ES-I3 (cell line): ENCODE data around the gene CREBZF.
"Not testable (repeated sequence)": the region's sequence is repeated elsewhere in the genome, so short reads cannot be mapped to it uniquely, and the experiment has no call there.

Experiments
- H3K36me3 ChIP-seq: 2 replicates; pipeline ENCODE4 v1.6.1; 2013; ENCODE audit warnings: mild to moderate bottlenecking, low read length, control low read depth, moderate library complexity; ENCODE audit not compliant: insufficient read depth
- H3K4me1 ChIP-seq: 2 replicates; pipeline ENCODE4 v1.6.1; 2013; ENCODE audit warnings: mild to moderate bottlenecking, control low read depth, low read length; ENCODE audit not compliant: insufficient read depth
- H3K9ac ChIP-seq: 2 replicates; pipeline ENCODE4 v1.6.1; 2013; ENCODE audit warnings: low read depth, mild to moderate bottlenecking, low read length, moderate library complexity
- H3K9me3 ChIP-seq: 2 replicates; pipeline ENCODE4 v1.6.1; 2013; ENCODE audit warnings: mild to moderate bottlenecking, low read length, moderate library complexity; ENCODE audit not compliant: control insufficient read depth, insufficient read depth

Gene CREBZF

GRCh38 chr11:85661972-85662664, 2.8 kb downstream of the CREBZF start:
- Histone ChIP-seq H3K9me3 (no peaks in the 10 kb centered on the region), H3K9ac (peak overlapping the region; percentile 12; the same call in 1 of the 2 replicates), H3K36me3 (peaks cover 3% of the 10 kb centered on the region), H3K4me1 (peaks cover 5% of the 10 kb centered on the region; the same call in 1 of the 2 replicates)

DNA sequence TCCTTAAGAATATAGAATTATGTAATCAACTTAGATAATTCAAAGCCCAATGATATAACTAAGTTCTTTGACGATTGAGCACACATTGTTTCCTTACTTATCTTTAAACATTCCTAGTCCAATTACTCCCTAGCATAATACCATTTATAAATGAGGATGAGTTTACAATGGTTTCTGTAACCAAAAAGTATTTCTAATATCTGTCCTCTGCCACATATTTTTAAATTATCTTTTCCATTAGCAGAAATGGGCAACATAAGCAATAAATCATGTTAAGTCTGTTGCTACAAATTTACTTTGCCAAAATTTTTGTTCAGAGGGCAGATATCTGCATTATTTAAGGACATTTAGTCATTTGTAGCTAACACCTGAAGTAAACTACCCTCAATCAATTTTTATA, 6.7 kb downstream of the CREBZF start:
- no peaks in the 10 kb centered on the region for H3K4me1 ChIP-seq
- H3K9me3 ChIP-seq, result no peaks in the 10 kb centered on the region
- H3K9ac ChIP-seq, result no peak overlapping the region
- peaks cover 6% of the 10 kb centered on the region for H3K36me3 ChIP-seq

DNA sequence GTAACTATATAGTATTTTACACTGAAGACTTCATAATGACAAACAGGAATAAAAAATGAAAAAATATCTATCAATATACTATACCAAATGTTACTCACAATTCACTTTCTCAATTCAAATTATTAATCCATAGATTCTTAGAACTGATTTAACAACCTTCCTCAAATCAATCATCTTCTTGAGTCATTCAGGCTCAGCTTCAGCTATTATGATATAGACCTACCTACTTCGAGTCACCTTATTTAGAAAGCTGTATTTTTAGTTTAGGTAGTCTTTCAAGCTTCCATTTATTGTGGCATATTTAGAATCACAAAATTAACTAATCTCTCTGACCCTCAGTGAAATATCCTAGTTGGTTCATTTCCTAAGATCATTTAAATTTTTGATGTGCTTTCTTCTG, 8.2 kb downstream of the CREBZF start:
- H3K9me3 ChIP-seq, result no peaks in the 10 kb centered on the region
- H3K36me3 ChIP-seq, result peaks cover 3% of the 10 kb centered on the region
- no peak overlapping the region for H3K9ac ChIP-seq
- H3K4me1 ChIP-seq, result no peaks in the 10 kb centered on the region

- not testable (repeated sequence) for H3K9me3 ChIP-seq, H3K4me1 ChIP-seq, H3K9ac ChIP-seq, H3K36me3 ChIP-seq
Measured at GRCh38 chr11:85654343-85654742, 10.6 kb downstream of the CREBZF start.

GRCh38 chr11:85652786-85653447, 12.0 kb downstream of the CREBZF start:
- no peaks in the 10 kb centered on the region for H3K9me3 ChIP-seq
- 0 out of 2 replicates have a peak, but pooled peaks cover 7% of the 10 kb centered on the region for H3K4me1 ChIP-seq
- peaks cover 6% of the 10 kb centered on the region; the same call in 1 of the 2 replicates for H3K36me3 ChIP-seq
- no peak overlapping the region for H3K9ac ChIP-seq

DNA sequence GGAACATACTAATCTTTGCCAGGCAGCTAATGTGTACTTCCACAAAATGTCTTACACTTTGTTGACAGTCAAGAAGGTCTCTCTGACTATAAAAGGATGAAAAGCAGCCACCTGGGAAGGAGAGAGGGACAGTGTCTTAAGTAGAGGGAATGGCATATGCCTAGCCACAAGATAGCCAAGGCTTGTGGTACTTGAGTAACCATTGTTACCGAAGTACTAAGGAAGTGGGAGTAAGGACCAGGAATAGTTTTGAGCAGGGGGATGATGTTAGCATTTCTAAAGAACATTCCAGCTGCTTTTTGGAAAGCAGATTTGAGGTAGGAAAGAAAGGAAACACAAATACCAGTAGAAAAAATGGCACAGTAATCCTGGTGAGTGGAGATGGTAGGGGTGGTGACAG, 13.8 kb downstream of the CREBZF start:
- H3K36me3 ChIP-seq, result peaks cover 3% of the 10 kb centered on the region; the same call in 1 of the 2 replicates

DNA sequence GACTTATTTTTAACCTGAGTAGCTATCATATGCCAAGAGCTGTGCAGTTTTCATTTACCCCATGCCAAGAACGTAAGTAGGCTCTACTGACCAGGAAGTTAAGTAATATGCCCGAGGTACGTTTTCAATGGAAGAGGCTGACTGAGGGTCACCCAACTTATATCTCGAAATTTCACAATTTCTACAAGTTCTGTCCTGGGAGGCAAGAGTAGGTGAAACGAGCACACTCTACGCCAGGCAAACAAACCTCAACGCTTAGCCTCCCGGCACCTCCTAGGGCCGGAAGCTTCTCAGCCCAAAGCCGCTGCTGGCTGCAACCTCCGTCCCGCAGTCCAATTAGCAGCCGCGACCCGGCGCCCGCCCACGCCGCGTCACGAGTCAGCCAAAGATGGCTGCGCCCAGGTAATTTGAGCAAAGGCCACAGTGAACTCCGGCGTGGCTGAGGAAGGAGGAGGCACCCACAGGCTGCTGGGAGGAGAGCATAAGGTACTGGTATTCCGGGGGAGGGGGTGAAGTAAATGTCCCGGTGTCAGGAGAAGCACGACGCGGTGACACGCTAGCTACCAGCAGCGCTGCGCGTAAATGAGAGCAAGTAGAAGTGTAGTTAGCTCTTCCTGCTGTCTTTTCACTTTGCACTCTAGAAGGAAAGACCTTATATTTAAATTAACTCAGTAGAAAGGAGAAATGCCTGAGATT, 17.2 kb downstream of the CREBZF start, which contains the start of gene TMEM126A:
Gene TMEM126A, plus strand, starts transcription at position 364 of the 696 bp plus-strand sequence. CDS start 2,289 bp downstream, outside the sequence.
- Histone ChIP-seq H3K4me1 (peaks cover 11% of the 10 kb centered on the region; the same call in 1 of the 2 replicates), H3K36me3 (peaks cover 3% of the 10 kb centered on the region; the same call in 1 of the 2 replicates), H3K9me3 (no peaks in the 10 kb centered on the region), H3K9ac (peak within 1 kb of the TSS; percentile 78)

More for the DNA sequence above, 13.8 kb downstream of the CREBZF start:
- Histone ChIP-seq H3K9me3 (no peaks in the 10 kb centered on the region), H3K4me1 (0 out of 2 replicates have a peak, but pooled peaks cover 7% of the 10 kb centered on the region), H3K9ac (no peak overlapping the region)

DNA sequence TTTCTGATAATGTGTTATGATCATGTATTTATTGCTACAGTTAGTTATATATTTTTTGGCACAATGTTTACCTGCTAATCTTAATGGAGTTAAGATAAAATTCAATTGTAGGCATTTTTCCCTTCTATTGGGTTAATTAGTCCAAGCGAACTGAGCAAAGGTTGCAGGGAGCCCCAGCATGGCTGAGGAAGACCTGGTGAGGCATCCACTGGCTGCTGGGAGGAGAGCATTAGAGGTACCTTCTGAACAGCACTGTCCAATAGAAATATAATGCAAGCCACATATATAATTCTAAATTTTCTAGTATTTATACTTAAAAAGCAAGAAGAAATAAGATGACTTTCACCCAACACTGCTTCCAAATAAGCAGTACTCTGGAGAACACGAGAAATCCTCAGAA, 17.9 kb downstream of the CREBZF start:
- peaks cover 11% of the 10 kb centered on the region; the same call in 1 of the 2 replicates for H3K4me1 ChIP-seq
- peak overlapping the region; percentile 78 for H3K9ac ChIP-seq
- peaks cover 3% of the 10 kb centered on the region; the same call in 1 of the 2 replicates for H3K36me3 ChIP-seq
- no peaks in the 10 kb centered on the region for H3K9me3 ChIP-seq

GRCh38 chr11:85643191-85643614, 21.7 kb downstream of the CREBZF start:
- Histone ChIP-seq H3K36me3 (no peaks in the 10 kb centered on the region), H3K9ac (no peak overlapping the region)

DNA sequence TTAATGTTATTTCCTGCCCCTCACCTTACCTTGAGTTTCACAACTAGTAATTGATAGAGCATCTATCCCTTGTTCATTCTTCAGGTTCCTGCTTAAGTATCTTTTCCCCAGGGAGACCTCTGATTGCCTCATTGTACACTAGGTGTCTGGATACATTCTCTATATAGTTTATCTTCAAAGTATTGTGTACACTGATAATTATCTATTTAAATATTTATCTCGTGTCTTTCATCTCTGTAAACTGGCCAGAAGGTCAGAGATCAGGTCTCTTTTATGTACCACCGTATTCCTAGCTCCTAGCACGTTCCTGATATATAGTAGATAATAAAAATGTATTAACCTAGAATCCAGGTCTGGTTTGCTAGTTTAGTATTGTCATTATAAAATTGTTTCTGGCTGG, 30.2 kb downstream of the CREBZF start:
- peaks cover 4% of the 10 kb centered on the region; the same call in 1 of the 2 replicates for H3K4me1 ChIP-seq
- H3K36me3 ChIP-seq, result peaks cover 10% of the 10 kb centered on the region; the same call in 1 of the 2 replicates
- H3K9me3 ChIP-seq, result no peaks in the 10 kb centered on the region
- H3K9ac ChIP-seq, result no peak overlapping the region

More at GRCh38 chr11:85643191-85643614, 21.7 kb downstream of the CREBZF start:
- Histone ChIP-seq H3K4me1 (peaks cover 4% of the 10 kb centered on the region; the same call in 1 of the 2 replicates), H3K9me3 (no peaks in the 10 kb centered on the region)

GRCh38 chr11:85628771-85629341, 36.1 kb downstream of the CREBZF start:
- H3K36me3 ChIP-seq, result 0 out of 2 replicates have a peak, but pooled peaks cover 5% of the 10 kb centered on the region
- peak overlapping the region; percentile 72 for H3K9ac ChIP-seq
- H3K4me1 ChIP-seq, result peaks cover 8% of the 10 kb centered on the region
- no peaks in the 10 kb centered on the region for H3K9me3 ChIP-seq

DNA sequence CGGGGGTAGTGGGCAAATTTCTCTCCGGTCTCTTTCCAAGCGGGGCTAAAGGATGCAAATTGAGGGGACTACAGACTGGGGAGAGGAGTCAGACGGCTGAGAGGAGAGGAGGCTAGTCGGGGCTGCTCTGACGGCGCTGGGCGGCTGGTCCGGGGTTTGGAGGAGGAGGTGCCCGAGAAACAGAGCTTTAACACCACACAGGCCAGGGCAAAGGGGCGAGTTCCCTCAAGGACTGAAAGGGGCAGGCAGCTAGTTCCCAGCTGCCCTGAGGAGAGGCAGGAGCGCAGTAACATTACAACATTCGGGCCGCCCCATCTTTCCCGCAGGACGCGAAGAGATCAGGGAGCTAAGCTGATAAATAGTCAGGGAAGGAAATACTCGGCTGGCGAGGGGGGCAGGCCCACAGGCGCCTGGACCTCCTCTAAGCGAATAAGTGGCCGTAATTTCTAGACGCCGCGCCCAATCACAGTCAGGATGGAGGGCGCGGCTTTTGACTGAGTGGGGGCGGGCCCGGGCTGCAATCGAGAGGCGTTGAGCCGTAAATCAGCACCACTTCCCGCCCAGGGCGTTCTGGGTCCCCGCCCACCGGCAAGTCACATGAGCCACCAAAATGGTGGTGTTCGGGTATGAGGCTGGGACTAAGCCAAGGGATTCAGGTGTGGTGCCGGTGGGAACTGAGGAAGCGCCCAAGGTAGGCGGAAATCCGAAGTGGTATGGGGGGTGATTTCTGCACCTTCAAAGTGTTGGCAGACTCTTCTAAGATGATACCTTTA, 36.7 kb downstream of the CREBZF start, which contains the start of gene TMEM126B:
Gene TMEM126B, plus strand, starts transcription at position 596 of the 773 bp plus-strand sequence. Its CDS starts 15 bp downstream, at position 611.
- Histone ChIP-seq H3K36me3 (0 out of 2 replicates have a peak, but pooled peaks cover 5% of the 10 kb centered on the region), H3K4me1 (peaks cover 8% of the 10 kb centered on the region), H3K9ac (peak within 1 kb of the TSS; percentile 72)

DNA sequence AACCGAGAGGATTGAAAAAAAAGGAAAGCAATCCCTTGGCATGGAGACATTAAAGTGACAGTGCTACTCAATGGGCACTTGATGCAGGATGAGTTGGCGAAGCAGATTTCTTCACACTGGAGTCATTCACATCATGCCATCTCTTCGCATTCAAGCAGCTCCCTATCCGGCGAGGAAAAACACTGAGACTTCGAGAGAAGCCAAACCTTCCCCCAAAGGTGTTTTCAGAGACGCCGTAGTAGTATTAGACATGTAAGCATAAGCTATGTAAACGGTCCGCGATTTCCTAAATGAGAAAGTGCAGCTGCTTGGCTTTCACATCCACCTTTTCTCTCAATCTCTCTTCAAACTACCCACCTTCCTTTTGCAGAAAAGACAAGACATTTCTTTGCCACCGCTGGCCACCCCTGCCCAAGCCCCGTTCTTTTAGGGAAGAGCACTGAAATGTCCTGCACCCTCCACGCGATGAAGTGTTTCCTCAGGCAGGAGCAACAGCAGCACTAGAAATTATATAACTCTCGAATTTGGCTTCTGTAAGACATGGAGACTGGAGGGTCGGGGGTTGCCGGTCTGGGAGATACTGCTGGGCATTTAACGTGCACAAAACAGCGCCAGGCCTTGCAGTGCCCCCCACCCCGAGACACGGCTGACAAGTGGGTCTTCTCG, 37.5 kb downstream of the CREBZF start, which contains the start of gene DLG2:
Gene DLG2, minus strand, starts transcription at position 13 of the 666 bp plus-strand sequence.
- Histone ChIP-seq H3K9me3 (no peaks in the 10 kb centered on the region), H3K36me3 (0 out of 2 replicates have a peak, but pooled peaks cover 5% of the 10 kb centered on the region), H3K4me1 (peaks cover 8% of the 10 kb centered on the region), H3K9ac (peak within 1 kb of the TSS; percentile 72)

More for the DNA sequence above, 36.7 kb downstream of the CREBZF start, which contains the start of gene TMEM126B:
- no peaks in the 10 kb centered on the region for H3K9me3 ChIP-seq
